NCI-H1436 (cell line): ENCODE data around the gene RBMS2.
"Not testable (repeated sequence)": the region's sequence is repeated elsewhere in the genome, so short reads cannot be mapped to it uniquely, and the experiment has no call there.

Experiments used
- DNase-seq: peaks from one replicate; lab custom pipeline; 2025; lab: John Stamatoyannopoulos, UW

RBMS2 gene

DNA sequence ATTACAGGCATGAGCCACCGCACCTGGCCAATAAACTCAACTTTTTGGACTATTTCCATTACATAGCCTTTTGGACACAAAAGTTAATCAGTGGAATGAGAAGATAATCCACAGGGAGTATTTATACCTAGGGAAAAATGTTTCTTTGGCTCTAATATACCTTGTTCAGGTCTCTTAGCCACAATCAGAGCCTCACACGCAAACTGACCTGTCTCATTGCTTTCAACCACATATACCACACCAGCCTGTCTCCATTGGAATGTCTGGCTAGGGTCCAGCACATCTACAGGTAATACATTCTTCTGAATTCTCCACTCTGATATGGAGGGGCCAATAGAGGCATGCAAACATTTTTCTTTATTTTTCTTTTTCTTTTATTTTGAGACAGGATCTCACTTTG, 3.8 kb upstream of the RBMS2 start:
- no peak for DNase-seq

GRCh38 chr12:56518570-56518969, 3.0 kb upstream of the RBMS2 start:
- DNase-seq: no peak

DNA sequence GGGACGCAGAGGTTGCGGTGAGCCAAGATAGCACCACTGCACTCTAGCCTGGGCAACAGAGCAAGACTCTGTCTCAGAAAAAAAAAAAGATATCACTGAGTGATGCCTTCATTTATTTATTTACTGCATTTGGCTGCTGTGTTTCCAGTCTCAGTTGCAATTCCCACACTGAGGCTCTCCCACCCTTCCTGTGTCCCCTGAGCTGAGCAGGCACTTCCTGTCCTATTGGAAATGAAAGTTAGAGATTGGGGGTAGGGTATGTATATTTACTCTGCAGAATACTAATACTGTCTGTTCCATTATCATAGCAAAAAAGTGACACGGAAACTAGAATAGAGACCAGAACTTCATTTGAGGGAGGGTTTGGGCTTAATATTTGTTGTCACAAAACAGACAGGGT, 1.6 kb upstream of the RBMS2 start:
- no peak for DNase-seq

DNA sequence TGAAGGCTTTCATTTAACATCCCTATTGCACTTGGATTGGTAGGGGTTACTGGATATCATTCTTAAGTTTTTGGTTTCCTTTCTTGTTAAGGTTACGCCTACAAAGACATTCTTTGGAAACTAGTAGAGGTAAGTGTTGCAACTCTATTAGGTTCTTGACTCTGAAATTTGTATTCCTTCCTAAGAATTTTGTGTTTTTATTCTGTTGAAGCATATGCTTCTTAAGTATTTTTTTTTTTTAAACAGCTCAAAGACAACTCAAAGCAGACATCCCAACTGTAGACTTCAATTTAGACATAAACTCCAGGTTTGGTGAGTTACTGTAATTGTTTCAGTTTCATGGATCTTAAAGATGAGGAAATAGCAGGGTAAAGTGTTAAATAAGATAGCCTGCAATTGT, 1.1 kb upstream of the RBMS2 start:
- no peak for DNase-seq

DNA sequence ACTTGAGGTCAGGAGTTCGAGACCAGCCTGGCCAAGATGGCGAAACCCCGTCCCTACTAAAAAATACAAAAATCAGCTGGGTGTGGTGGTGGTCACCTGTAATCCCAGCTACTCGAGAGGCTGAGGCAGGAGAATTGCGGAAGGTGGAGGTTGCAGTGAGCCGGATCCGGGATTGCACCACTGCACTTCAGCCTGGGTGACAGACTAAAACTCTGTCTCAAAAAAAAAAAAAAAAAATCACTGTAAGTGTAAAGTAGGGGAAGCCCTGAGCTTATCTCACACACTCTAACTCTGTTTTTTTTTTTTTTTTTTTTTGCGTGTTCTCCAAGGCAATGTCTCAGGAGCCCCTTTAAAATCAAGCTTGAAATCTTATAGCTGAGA, 421 bp upstream of the RBMS2 start:
- DNase-seq: no peak

- no peak for DNase-seq
These were observed 982 bp downstream of the RBMS2 start for GRCh38 chr12:56522411-56523193.

GRCh38 chr12:56528846-56529245, 7.2 kb downstream of the RBMS2 start:
- DNase-seq: no peak

GRCh38 chr12:56529656-56530055, 8.0 kb downstream of the RBMS2 start:
- no peak for DNase-seq

DNA sequence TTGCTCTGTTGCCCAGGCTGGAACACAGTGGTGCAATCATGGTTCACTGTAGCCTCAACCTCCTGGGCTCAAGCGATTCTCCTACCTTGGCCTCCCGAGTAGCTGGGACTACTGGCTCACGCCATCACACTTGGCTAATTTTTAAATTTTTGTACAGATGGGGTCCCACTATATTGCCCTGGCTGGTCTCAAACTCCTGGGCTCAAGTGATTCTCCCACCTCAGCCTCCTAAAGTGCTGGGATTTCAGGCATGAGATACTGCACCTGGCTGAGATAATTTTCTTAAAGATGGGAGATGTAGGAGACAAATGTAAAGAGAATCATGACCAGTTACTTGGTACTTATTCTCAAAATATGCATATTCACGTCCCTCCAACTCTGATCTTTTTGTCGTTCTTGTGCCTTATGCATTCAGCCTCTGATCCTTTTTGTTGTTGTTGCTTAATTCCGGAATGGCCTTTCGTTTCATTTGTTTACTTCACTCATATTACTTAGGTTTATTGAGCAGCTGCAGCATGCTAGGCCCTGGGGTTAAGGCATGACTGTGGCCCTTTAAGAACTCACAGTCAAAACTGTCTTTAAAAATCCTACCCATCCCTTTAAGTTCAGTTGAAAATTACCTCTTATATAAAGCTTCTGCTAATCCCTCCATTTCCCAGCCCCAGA, 8.9 kb downstream of the RBMS2 start:
- no peak for DNase-seq

- DNase-seq: no peak
These were observed 15.9 kb downstream of the RBMS2 start for GRCh38 chr12:56537546-56537945.

- DNase-seq: no peak
These were observed 20.0 kb downstream of the RBMS2 start for GRCh38 chr12:56541631-56542030.

DNA sequence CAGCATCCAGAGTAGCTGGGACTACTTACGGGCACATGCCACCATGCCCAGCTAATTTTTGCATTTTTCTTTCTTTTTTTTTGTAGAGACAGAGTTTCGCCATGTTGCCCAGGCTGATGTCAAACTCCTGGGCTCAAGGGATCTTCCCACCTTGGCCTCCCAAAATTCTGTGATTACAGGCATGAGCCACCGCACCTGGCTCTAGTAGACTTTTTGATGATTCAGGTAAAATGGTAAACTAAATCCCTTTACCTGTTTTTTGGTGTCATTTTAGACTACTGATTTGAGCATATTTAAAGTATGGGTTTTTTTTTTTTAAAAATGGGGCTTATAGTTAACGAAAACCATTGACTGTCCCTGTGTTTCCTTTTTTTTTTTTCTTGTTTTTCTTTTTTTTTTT, 20.5 kb downstream of the RBMS2 start:
- DNase-seq: no peak

- no peak for DNase-seq
These were observed 23.5 kb downstream of the RBMS2 start for GRCh38 chr12:56545023-56545604.

- DNase-seq: no peak
These were observed 25.1 kb downstream of the RBMS2 start for GRCh38 chr12:56546680-56547079.

DNA sequence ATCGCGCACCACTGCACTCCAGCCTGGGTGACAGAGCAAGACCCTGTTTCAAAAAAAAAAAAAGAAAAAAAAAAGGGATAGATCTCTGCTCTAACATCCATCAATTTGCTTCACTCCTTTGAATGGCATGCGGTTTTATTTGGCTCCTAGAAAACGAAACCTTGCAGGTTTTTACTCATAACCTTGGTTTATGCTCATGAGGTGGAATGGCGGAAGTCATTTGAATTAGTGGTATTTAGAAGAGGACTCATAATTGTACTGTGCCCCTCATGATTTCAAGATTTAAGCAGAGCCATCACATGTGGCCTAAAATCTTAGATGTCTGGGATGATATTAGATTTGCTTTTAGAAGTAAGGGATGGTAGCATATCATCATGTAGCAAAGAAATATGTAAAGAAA, 29.4 kb downstream of the RBMS2 start:
- no peak for DNase-seq

- DNase-seq: no peak
These were observed 44.0 kb downstream of the RBMS2 start for GRCh38 chr12:56565510-56566101.

DNA sequence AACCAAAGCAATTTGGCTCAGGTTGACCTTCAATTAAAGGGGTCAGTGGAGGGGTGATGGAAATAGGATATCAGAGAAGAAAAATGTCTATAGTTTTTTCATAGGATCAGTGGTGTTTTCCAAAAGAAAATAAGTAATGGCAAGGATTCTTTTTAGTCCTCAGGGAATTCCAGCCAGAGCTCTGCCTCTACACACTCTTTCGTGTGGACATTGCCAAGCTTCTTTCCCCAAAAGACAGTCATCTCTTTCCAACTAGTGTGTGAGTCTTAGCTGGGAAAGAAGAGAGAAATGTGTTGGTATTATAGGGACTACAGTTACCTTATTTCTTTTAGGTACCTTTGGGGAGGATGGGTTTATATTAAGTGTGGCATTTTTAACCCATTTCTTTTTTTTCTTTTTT, 46.5 kb downstream of the RBMS2 start:
- DNase-seq: no peak

DNA sequence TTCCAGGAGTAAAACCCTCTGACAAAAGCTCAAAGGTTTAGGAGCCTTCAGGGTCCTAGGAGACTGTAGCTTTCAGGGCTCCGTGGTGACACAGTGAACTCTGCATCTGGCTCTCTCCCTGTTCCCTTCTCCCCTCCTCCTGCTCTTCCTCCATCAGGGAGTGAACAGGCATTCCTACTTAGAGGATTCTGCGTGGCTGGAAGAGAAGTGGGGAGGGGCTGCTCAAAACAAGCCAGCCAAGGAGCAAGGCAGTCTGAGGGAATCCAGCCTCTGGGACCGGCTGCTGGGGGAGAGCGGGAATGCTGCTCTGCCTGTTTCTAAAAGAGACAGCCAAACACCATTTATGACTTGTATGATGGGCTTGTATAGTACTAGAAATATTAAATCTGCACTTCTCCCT, 49.5 kb downstream of the RBMS2 start:
- no peak for DNase-seq

- DNase-seq: no peak
These were observed 50.7 kb downstream of the RBMS2 start for GRCh38 chr12:56572288-56572687.

DNA sequence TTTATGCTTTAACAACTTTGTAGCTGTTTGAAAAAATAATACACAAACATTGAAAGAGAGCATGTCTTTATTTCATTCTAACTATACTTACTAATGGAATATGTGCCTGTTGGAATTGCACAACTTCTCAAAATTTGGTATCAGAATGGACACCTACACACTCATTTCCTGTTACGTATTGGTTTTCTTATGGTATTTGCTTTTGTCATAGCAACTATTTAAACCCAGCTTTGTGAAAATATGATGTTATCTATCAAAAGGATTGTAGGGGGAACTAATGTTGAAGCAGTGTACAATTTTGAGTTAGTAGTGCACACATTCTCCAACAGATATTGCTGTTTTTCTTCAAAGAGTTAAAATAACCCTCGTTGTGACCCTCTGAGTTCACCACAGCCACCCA, 52.6 kb downstream of the RBMS2 start:
- DNase-seq: no peak

DNA sequence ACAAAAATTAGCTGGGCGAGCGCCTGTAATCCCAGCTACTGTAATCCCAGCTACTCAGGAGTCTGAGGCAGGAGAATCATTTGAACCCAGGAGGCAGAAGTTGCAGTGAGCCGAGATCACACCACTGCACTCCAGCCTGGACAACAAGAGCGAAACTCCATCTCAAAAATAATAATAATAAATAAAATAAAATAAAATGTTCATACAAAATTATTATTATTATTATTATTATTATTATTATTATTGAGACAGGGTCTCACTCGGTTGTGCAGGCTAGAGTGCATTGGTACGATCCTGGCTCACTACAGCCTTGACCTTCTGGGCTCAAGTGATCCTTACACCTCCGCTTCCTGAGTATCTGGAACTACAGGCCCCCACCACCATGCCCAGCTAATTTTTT, 55.6 kb downstream of the RBMS2 start:
- DNase-seq: not testable (repeated sequence)

DNA sequence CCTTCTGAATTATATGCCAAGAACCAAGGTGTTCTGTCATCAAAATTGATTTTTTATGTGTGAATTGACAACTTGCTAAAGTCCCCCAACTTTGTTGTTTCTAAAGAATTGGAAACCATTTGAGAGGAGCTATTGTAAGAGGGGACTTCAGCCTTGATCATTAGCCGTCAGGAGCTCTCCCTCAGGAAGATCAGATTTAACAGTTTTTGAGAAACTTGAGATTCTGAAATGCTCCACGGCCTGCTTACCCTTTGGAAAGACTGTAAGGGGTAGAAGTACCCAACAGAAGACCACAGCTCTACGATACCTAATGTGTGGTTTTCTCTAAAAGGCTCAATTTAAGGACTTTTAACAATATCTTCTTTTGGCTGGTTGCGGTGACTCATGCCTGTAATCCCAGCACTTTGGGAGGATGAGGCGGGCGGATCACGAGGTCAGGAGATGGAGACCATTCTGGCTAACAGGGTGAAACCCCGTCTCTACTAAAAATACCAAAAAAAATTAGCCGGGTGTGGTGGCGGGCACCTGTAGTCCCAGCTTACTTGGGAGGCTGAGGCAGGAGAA, 57.4 kb downstream of the RBMS2 start:
- no peak for DNase-seq
